ENCODE results near the gene ASPM.

ASPM gene

GRCh38 chr1:197129698-197130097 is 16.8 kb downstream of the ASPM start:
- TF ChIP-seq CTCF (conservative IDR thresholded peaks at IDR 0.05; ENCODE audit: low read length) = no peak
- no peak for DNase-seq (ENCODE audit: low read depth)
- no peak overlapping the region for H3K4me3 ChIP-seq (ENCODE audit: low read length)

- TF ChIP-seq CTCF (conservative IDR thresholded peaks at IDR 0.05; ENCODE audit: low read length) = no peak
- DNase-seq (ENCODE audit: low read depth) = peak; percentile 87
- no peak overlapping the region for H3K4me3 ChIP-seq (ENCODE audit: low read length)
Measured at GRCh38 chr1:197127246-197127912, 19.1 kb downstream of the ASPM start.

GRCh38 chr1:197126691-197127090 is 19.8 kb downstream of the ASPM start:
- no peak for TF ChIP-seq CTCF (conservative IDR thresholded peaks at IDR 0.05; ENCODE audit: low read length)
- DNase-seq (ENCODE audit: low read depth) = no peak
- no peak overlapping the region for H3K4me3 ChIP-seq (ENCODE audit: low read length)

- no peak overlapping the region for H3K4me3 ChIP-seq (ENCODE audit: low read length)
- TF ChIP-seq CTCF (conservative IDR thresholded peaks at IDR 0.05; ENCODE audit: low read length) = no peak
- no peak for DNase-seq (ENCODE audit: low read depth)
Measured at GRCh38 chr1:197124376-197124775, 22.1 kb downstream of the ASPM start.

GRCh38 chr1:197116156-197116555 is 30.3 kb downstream of the ASPM start:
- TF ChIP-seq CTCF (conservative IDR thresholded peaks at IDR 0.05; ENCODE audit: low read length) = no peak
- no peak overlapping the region for H3K4me3 ChIP-seq (ENCODE audit: low read length)
- DNase-seq (ENCODE audit: low read depth) = no peak

GRCh38 chr1:197106869-197107268 is 39.6 kb downstream of the ASPM start:
- no peak for TF ChIP-seq CTCF (conservative IDR thresholded peaks at IDR 0.05; ENCODE audit: low read length)
- DNase-seq (ENCODE audit: low read depth) = no peak
- H3K4me3 ChIP-seq (ENCODE audit: low read length) = no peak overlapping the region

GRCh38 chr1:197103300-197103699 is 43.2 kb downstream of the ASPM start:
- no peak overlapping the region for H3K4me3 ChIP-seq (ENCODE audit: low read length)
- no peak for TF ChIP-seq CTCF (conservative IDR thresholded peaks at IDR 0.05; ENCODE audit: low read length)
- DNase-seq (ENCODE audit: low read depth) = no peak
